ENCODE results near the gene DIPK1A. TPM values are rescaled to one million over a fixed set of nuclear protein-coding genes. Genes with fewer than 3 reads are reported as not detected.

The DIPK1A gene
- total RNA-seq, 1 donor from 2014 or later: 5.7 TPM

GRCh38 chr1:92883297-92883696, 78.0 kb downstream of the DIPK1A start:
- no peak overlapping the region for H3K27ac ChIP-seq (ENCODE audit: low read depth, low read length)
- H3K9me3 ChIP-seq (ENCODE audit: control insufficient read depth in 3 of 3, low read length in 3 of 3): no peaks in the 10 kb centered on the region
- H3K9ac ChIP-seq (ENCODE audit: low read depth in 1 of 3, low read length in 3 of 3): no peak overlapping the region
- H3K4me3 ChIP-seq (ENCODE audit: low read length in 3 of 3): no peak overlapping the region
- H3K36me3 ChIP-seq (ENCODE audit: control insufficient read depth in 3 of 3, insufficient read depth in 3 of 3, low read length in 3 of 3): no peaks in the 10 kb centered on the region
- H3K4me1 ChIP-seq (ENCODE audit: control insufficient read depth in 3 of 3, insufficient read depth in 3 of 3, low read length in 3 of 3): no peaks in the 10 kb centered on the region
- no peaks in the 10 kb centered on the region for H3K27me3 ChIP-seq (ENCODE audit: control insufficient read depth in 3 of 3, insufficient read depth in 3 of 3, low read length in 3 of 3)

GRCh38 chr1:92882819-92883218, 78.4 kb downstream of the DIPK1A start:
- Histone ChIP-seq H3K27me3 (ENCODE audit: control insufficient read depth in 3 of 3, insufficient read depth in 3 of 3, low read length in 3 of 3) (no peaks in the 10 kb centered on the region), H3K9ac (ENCODE audit: low read depth in 1 of 3, low read length in 3 of 3) (no peak overlapping the region), H3K4me1 (ENCODE audit: control insufficient read depth in 3 of 3, insufficient read depth in 3 of 3, low read length in 3 of 3) (peaks cover under 1 to 5% (median 2%) of the 10 kb centered on the region in 3 donors), H3K9me3 (ENCODE audit: control insufficient read depth in 3 of 3, low read length in 3 of 3) (no peaks in the 10 kb centered on the region), H3K36me3 (ENCODE audit: control insufficient read depth in 3 of 3, insufficient read depth in 3 of 3, low read length in 3 of 3) (no peaks in the 10 kb centered on the region), H3K4me3 (ENCODE audit: low read length in 3 of 3) (no peak overlapping the region), H3K27ac (ENCODE audit: low read depth, low read length) (no peak overlapping the region)

- Histone ChIP-seq H3K4me3 (ENCODE audit: low read length in 3 of 3) (no peak overlapping the region), H3K4me1 (ENCODE audit: control insufficient read depth in 3 of 3, insufficient read depth in 3 of 3, low read length in 3 of 3) (peaks cover 3 to 11% (median 3%) of the 10 kb centered on the region in 3 donors), H3K27me3 (ENCODE audit: control insufficient read depth in 3 of 3, insufficient read depth in 3 of 3, low read length in 3 of 3) (no peaks in the 10 kb centered on the region), H3K36me3 (ENCODE audit: control insufficient read depth in 3 of 3, insufficient read depth in 3 of 3, low read length in 3 of 3) (no peaks in the 10 kb centered on the region), H3K9me3 (ENCODE audit: control insufficient read depth in 3 of 3, low read length in 3 of 3) (no peaks in the 10 kb centered on the region), H3K27ac (ENCODE audit: low read depth, low read length) (no peak overlapping the region), H3K9ac (ENCODE audit: low read depth in 1 of 3, low read length in 3 of 3) (no peak overlapping the region)
Measured at GRCh38 chr1:92881391-92881790, 79.9 kb downstream of the DIPK1A start.

GRCh38 chr1:92879316-92879968, 81.8 kb downstream of the DIPK1A start:
- Histone ChIP-seq H3K27me3 (ENCODE audit: control insufficient read depth in 3 of 3, insufficient read depth in 3 of 3, low read length in 3 of 3) (no peaks in the 10 kb centered on the region), H3K9me3 (ENCODE audit: control insufficient read depth in 3 of 3, low read length in 3 of 3) (no peaks in the 10 kb centered on the region), H3K36me3 (ENCODE audit: control insufficient read depth in 3 of 3, insufficient read depth in 3 of 3, low read length in 3 of 3) (no peaks in the 10 kb centered on the region), H3K4me3 (ENCODE audit: low read length in 3 of 3) (no peak overlapping the region), H3K27ac (ENCODE audit: low read depth, low read length) (no peak overlapping the region), H3K9ac (ENCODE audit: low read depth in 1 of 3, low read length in 3 of 3) (no peak overlapping the region), H3K4me1 (ENCODE audit: control insufficient read depth in 3 of 3, insufficient read depth in 3 of 3, low read length in 3 of 3) (peaks cover 3 to 11% (median 3%) of the 10 kb centered on the region in 3 donors)

- Histone ChIP-seq H3K27ac (ENCODE audit: low read depth, low read length) (no peak overlapping the region), H3K9me3 (ENCODE audit: control insufficient read depth in 3 of 3, low read length in 3 of 3) (no peaks in the 10 kb centered on the region), H3K9ac (ENCODE audit: low read depth in 1 of 3, low read length in 3 of 3) (peak overlapping the region in 1 of 3 donors; percentile 54), H3K36me3 (ENCODE audit: control insufficient read depth in 3 of 3, insufficient read depth in 3 of 3, low read length in 3 of 3) (no peaks in the 10 kb centered on the region), H3K27me3 (ENCODE audit: control insufficient read depth in 3 of 3, insufficient read depth in 3 of 3, low read length in 3 of 3) (no peaks in the 10 kb centered on the region), H3K4me1 (ENCODE audit: control insufficient read depth in 3 of 3, insufficient read depth in 3 of 3, low read length in 3 of 3) (peaks cover 3 to 11% (median 3%) of the 10 kb centered on the region in 3 donors), H3K4me3 (ENCODE audit: low read length in 3 of 3) (no peak overlapping the region)
Measured at GRCh38 chr1:92877792-92878191, 83.5 kb downstream of the DIPK1A start.

- Histone ChIP-seq H3K27ac (ENCODE audit: low read depth, low read length) (no peak overlapping the region), H3K4me1 (ENCODE audit: control insufficient read depth in 3 of 3, insufficient read depth in 3 of 3, low read length in 3 of 3) (peaks cover 3 to 11% (median 3%) of the 10 kb centered on the region in 3 donors), H3K36me3 (ENCODE audit: control insufficient read depth in 3 of 3, insufficient read depth in 3 of 3, low read length in 3 of 3) (no peaks in the 10 kb centered on the region), H3K9ac (ENCODE audit: low read depth in 1 of 3, low read length in 3 of 3) (peak overlapping the region in 1 of 3 donors; percentile 30), H3K27me3 (ENCODE audit: control insufficient read depth in 3 of 3, insufficient read depth in 3 of 3, low read length in 3 of 3) (no peaks in the 10 kb centered on the region), H3K4me3 (ENCODE audit: low read length in 3 of 3) (no peak overlapping the region), H3K9me3 (ENCODE audit: control insufficient read depth in 3 of 3, low read length in 3 of 3) (no peaks in the 10 kb centered on the region)
Measured at GRCh38 chr1:92877081-92877711, 84.1 kb downstream of the DIPK1A start.

- H3K9ac ChIP-seq (ENCODE audit: low read depth in 1 of 3, low read length in 3 of 3): no peak overlapping the region
- H3K4me1 ChIP-seq (ENCODE audit: control insufficient read depth in 3 of 3, insufficient read depth in 3 of 3, low read length in 3 of 3): peaks cover 3 to 11% (median 3%) of the 10 kb centered on the region in 3 donors
- no peaks in the 10 kb centered on the region for H3K27me3 ChIP-seq (ENCODE audit: control insufficient read depth in 3 of 3, insufficient read depth in 3 of 3, low read length in 3 of 3)
- H3K27ac ChIP-seq (ENCODE audit: low read depth, low read length): no peak overlapping the region
- H3K4me3 ChIP-seq (ENCODE audit: low read length in 3 of 3): no peak overlapping the region
- H3K36me3 ChIP-seq (ENCODE audit: control insufficient read depth in 3 of 3, insufficient read depth in 3 of 3, low read length in 3 of 3): no peaks in the 10 kb centered on the region
- H3K9me3 ChIP-seq (ENCODE audit: control insufficient read depth in 3 of 3, low read length in 3 of 3): no peaks in the 10 kb centered on the region
Measured at GRCh38 chr1:92876351-92876750, 84.9 kb downstream of the DIPK1A start.

- H3K4me3 ChIP-seq (ENCODE audit: low read length in 3 of 3): no peak overlapping the region
- H3K36me3 ChIP-seq (ENCODE audit: control insufficient read depth in 3 of 3, insufficient read depth in 3 of 3, low read length in 3 of 3): no peaks in the 10 kb centered on the region
- H3K4me1 ChIP-seq (ENCODE audit: control insufficient read depth in 3 of 3, insufficient read depth in 3 of 3, low read length in 3 of 3): peaks cover 3 to 11% (median 3%) of the 10 kb centered on the region in 3 donors
- no peak overlapping the region for H3K9ac ChIP-seq (ENCODE audit: low read depth in 1 of 3, low read length in 3 of 3)
- H3K27ac ChIP-seq (ENCODE audit: low read depth, low read length): no peak overlapping the region
- H3K27me3 ChIP-seq (ENCODE audit: control insufficient read depth in 3 of 3, insufficient read depth in 3 of 3, low read length in 3 of 3): no peaks in the 10 kb centered on the region
- no peaks in the 10 kb centered on the region for H3K9me3 ChIP-seq (ENCODE audit: control insufficient read depth in 3 of 3, low read length in 3 of 3)
Measured at GRCh38 chr1:92874987-92875386, 86.3 kb downstream of the DIPK1A start.

GRCh38 chr1:92872719-92873118, 88.5 kb downstream of the DIPK1A start:
- no peaks in the 10 kb centered on the region for H3K9me3 ChIP-seq (ENCODE audit: control insufficient read depth in 3 of 3, low read length in 3 of 3)
- no peak overlapping the region for H3K27ac ChIP-seq (ENCODE audit: low read depth, low read length)
- no peak overlapping the region for H3K4me3 ChIP-seq (ENCODE audit: low read length in 3 of 3)
- peaks cover under 1 to 6% (median 1%) of the 10 kb centered on the region in 3 donors for H3K4me1 ChIP-seq (ENCODE audit: control insufficient read depth in 3 of 3, insufficient read depth in 3 of 3, low read length in 3 of 3)
- H3K9ac ChIP-seq (ENCODE audit: low read depth in 1 of 3, low read length in 3 of 3): no peak overlapping the region
- H3K27me3 ChIP-seq (ENCODE audit: control insufficient read depth in 3 of 3, insufficient read depth in 3 of 3, low read length in 3 of 3): no peaks in the 10 kb centered on the region
- no peaks in the 10 kb centered on the region for H3K36me3 ChIP-seq (ENCODE audit: control insufficient read depth in 3 of 3, insufficient read depth in 3 of 3, low read length in 3 of 3)

GRCh38 chr1:92870591-92870990, 90.7 kb downstream of the DIPK1A start:
- Histone ChIP-seq H3K36me3 (ENCODE audit: control insufficient read depth in 3 of 3, insufficient read depth in 3 of 3, low read length in 3 of 3) (no peaks in the 10 kb centered on the region), H3K27me3 (ENCODE audit: control insufficient read depth in 3 of 3, insufficient read depth in 3 of 3, low read length in 3 of 3) (no peaks in the 10 kb centered on the region), H3K27ac (ENCODE audit: low read depth, low read length) (no peak overlapping the region), H3K9ac (ENCODE audit: low read depth in 1 of 3, low read length in 3 of 3) (no peak overlapping the region), H3K9me3 (ENCODE audit: control insufficient read depth in 3 of 3, low read length in 3 of 3) (no peaks in the 10 kb centered on the region), H3K4me3 (ENCODE audit: low read length in 3 of 3) (no peak overlapping the region), H3K4me1 (ENCODE audit: control insufficient read depth in 3 of 3, insufficient read depth in 3 of 3, low read length in 3 of 3) (no peaks in the 10 kb centered on the region)

All from skeletal muscle tissue (tissue), 4 donors.